ENCODE data around the gene LHFPL6. TPM values are rescaled to one million over a fixed set of nuclear protein-coding genes. Genes with fewer than 3 reads are reported as not detected.

Gene LHFPL6
- total RNA-seq, 2 donors from 2014 or later: 0.53 to 2.8 TPM

DNA sequence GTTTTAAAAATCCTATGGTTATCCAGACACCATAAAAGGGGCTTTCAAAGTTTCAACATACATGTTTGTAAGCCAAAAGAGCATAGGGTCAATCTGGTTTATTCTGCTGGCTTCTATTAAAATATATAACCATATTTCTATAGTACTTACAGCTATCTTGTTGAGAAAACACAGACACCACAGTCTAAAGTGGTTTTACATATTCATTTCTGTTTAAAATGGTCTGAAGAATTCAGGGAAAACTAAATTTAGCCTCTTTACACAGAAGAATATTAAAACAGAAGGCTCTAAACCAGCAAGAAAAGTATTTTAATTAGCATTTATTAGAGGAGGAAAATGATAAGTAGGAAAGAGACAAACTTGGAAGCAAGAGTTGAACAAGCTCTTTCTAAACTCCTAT is 203.9 kb downstream of the LHFPL6 start:
- Mint-ChIP-seq H3K9me3 (peaks cover 2% of the 10 kb centered on the region), H3K36me3 (ENCODE audit: low read depth) (no peaks in the 10 kb centered on the region), H3K4me1 (peaks cover 27% of the 10 kb centered on the region), H3K27ac (no peak overlapping the region), H3K27me3 (ENCODE audit: insufficient read depth) (peaks cover 56% of the 10 kb centered on the region), H3K4me3 (no peak overlapping the region)
- no peak for DNase-seq
- no peaks in the 10 kb centered on the region for H3K9me3 ChIP-seq (ENCODE audit: control insufficient read depth, low read length)
- TF ChIP-seq, protein P1, sequence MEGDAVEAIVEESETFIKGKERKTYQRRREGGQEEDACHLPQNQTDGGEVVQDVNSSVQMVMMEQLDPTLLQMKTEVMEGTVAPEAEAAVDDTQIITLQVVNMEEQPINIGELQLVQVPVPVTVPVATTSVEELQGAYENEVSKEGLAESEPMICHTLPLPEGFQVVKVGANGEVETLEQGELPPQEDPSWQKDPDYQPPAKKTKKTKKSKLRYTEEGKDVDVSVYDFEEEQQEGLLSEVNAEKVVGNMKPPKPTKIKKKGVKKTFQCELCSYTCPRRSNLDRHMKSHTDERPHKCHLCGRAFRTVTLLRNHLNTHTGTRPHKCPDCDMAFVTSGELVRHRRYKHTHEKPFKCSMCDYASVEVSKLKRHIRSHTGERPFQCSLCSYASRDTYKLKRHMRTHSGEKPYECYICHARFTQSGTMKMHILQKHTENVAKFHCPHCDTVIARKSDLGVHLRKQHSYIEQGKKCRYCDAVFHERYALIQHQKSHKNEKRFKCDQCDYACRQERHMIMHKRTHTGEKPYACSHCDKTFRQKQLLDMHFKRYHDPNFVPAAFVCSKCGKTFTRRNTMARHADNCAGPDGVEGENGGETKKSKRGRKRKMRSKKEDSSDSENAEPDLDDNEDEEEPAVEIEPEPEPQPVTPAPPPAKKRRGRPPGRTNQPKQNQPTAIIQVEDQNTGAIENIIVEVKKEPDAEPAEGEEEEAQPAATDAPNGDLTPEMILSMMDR (conservative IDR thresholded peaks at IDR 0.05): no peak
- peaks cover 8% of the 10 kb centered on the region for H3K4me1 ChIP-seq (ENCODE audit: control insufficient read depth, insufficient read depth, low read length)
- no peak overlapping the region for H3K9ac ChIP-seq (ENCODE audit: extremely low read depth, low read length, poor library complexity, severe bottlenecking)
- no peak overlapping the region for H3K27ac ChIP-seq (ENCODE audit: low read depth, low read length)
- no peak overlapping the region for H3K4me3 ChIP-seq (ENCODE audit: low read length)
- H3K27me3 ChIP-seq (ENCODE audit: control insufficient read depth, insufficient read depth, low read length, poor library complexity, severe bottlenecking): peaks cover 14% of the 10 kb centered on the region
- no peaks in the 10 kb centered on the region for H3K36me3 ChIP-seq (ENCODE audit: control insufficient read depth, insufficient read depth, low read length)

DNA sequence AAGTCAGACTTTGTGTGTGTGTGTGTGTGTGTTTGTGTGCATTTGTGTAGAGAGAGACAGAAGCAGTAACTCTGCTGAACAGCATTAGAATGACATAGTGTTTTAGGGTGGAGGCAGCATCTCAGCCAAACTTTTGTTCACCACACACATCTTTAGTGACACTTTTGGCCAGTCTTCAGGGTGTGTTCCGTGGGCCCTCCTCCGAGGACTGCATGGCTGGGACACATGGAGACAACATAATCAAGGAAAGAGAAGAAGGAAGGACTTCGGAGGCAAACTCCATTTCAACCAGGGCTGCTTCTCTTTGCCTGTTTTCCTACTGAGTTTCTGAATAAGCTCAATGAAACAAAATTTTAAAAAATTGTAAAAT is 205.1 kb downstream of the LHFPL6 start:
- WGBS, 2 experiments (ENCODE audit: insufficient coverage in 1 of 2, insufficient read length in 1 of 2): 88% methylated on average over 3 of the region's 3 CpGs; no CpG with 5 or more reads in 1 of the 2 experiments
- Histone ChIP-seq H3K9me3 (ENCODE audit: control insufficient read depth, low read length) (no peaks in the 10 kb centered on the region), H3K27me3 (ENCODE audit: control insufficient read depth, insufficient read depth, low read length, poor library complexity, severe bottlenecking) (peaks cover 14% of the 10 kb centered on the region)

GRCh38 chr13:39397226-39397895 is 205.6 kb downstream of the LHFPL6 start:
- H3K27ac ChIP-seq (ENCODE audit: low read depth, low read length): no peak overlapping the region
- no peak overlapping the region for H3K4me3 Mint-ChIP-seq
- TF ChIP-seq, protein P1 (conservative IDR thresholded peaks at IDR 0.05): no peak
- peaks cover 14% of the 10 kb centered on the region for H3K27me3 ChIP-seq (ENCODE audit: control insufficient read depth, insufficient read depth, low read length, poor library complexity, severe bottlenecking)
- H3K36me3 Mint-ChIP-seq (ENCODE audit: low read depth): no peaks in the 10 kb centered on the region
- H3K9me3 Mint-ChIP-seq: peaks cover 2% of the 10 kb centered on the region
- no peak overlapping the region for H3K4me3 ChIP-seq (ENCODE audit: low read length)
- no peaks in the 10 kb centered on the region for H3K9me3 ChIP-seq (ENCODE audit: control insufficient read depth, low read length)
- H3K27ac Mint-ChIP-seq: no peak overlapping the region
- no peak for DNase-seq
- no peak overlapping the region for H3K9ac ChIP-seq (ENCODE audit: extremely low read depth, low read length, poor library complexity, severe bottlenecking)
- WGBS, 2 experiments (ENCODE audit: insufficient coverage in 1 of 2, insufficient read length in 1 of 2): 92 to 95% methylated on average over 7 to 11 of the region's 11 CpGs
- H3K27me3 Mint-ChIP-seq (ENCODE audit: insufficient read depth): peaks cover 72% of the 10 kb centered on the region
- H3K36me3 ChIP-seq (ENCODE audit: control insufficient read depth, insufficient read depth, low read length): no peaks in the 10 kb centered on the region
- H3K4me1 Mint-ChIP-seq: peaks cover 23% of the 10 kb centered on the region
- peaks cover 8% of the 10 kb centered on the region for H3K4me1 ChIP-seq (ENCODE audit: control insufficient read depth, insufficient read depth, low read length)

More for the DNA sequence above, 205.1 kb downstream of the LHFPL6 start:
- Mint-ChIP-seq H3K27ac (no peak overlapping the region), H3K27me3 (ENCODE audit: insufficient read depth) (peaks cover 68% of the 10 kb centered on the region), H3K9me3 (peaks cover 2% of the 10 kb centered on the region), H3K4me3 (no peak overlapping the region), H3K4me1 (peaks cover 23% of the 10 kb centered on the region), H3K36me3 (ENCODE audit: low read depth) (no peaks in the 10 kb centered on the region)
- Histone ChIP-seq H3K9ac (ENCODE audit: extremely low read depth, low read length, poor library complexity, severe bottlenecking) (no peak overlapping the region), H3K4me1 (ENCODE audit: control insufficient read depth, insufficient read depth, low read length) (peaks cover 8% of the 10 kb centered on the region), H3K27ac (ENCODE audit: low read depth, low read length) (no peak overlapping the region), H3K36me3 (ENCODE audit: control insufficient read depth, insufficient read depth, low read length) (no peaks in the 10 kb centered on the region), H3K4me3 (ENCODE audit: low read length) (no peak overlapping the region)
- TF ChIP-seq, protein P1 (conservative IDR thresholded peaks at IDR 0.05): no peak
- DNase-seq: no peak
